NCI-H2196 treated with DMSO at 0.1 percent for 48 hours (cell line): ENCODE measurements around the gene NWD2.
"Not testable (repeated sequence)": the region's sequence is repeated elsewhere in the genome, so short reads cannot be mapped to it uniquely, and the experiment has no call there.

Source experiments
- DNase-seq: peaks from one replicate; lab custom pipeline; 2025; ENCODE audit not compliant: unreplicated experiment; lab: John Stamatoyannopoulos, UW

NWD2 gene

DNA sequence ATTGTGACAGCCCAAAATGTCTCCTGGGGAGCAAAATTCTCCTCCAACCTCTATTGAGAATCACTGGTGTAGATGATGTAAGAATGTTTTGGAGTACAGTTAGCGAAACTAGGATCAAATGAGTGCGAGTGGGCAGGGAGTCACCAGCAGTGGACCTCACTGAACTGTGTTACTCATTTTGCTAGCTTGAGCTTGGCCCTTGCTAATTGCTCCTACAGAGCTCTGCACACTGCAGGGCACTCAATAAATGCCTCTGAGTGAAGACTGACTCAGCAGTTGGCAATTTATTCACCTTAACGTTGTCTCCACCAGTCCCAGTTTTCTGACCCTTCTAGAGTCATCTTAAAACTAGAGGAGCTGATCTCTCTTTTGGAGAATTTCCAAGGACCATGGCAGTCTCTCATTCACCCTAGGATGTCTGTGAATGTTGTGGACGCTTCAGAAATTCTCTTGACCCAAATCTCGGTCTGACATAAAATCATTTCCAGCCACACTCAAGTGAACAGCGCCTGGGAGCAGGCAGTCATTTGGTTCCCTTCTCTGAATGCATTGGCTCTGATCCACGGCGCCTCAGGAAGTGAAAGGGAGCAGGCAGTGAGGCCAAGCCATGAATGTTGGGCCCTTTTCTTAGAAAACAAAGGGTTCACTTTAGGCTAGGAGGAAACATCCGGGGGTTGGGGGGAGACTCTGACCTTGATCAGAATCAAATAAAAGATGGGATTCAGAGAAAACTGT is 148.1 kb downstream of the NWD2 start:
- DNase-seq = no peak

DNA sequence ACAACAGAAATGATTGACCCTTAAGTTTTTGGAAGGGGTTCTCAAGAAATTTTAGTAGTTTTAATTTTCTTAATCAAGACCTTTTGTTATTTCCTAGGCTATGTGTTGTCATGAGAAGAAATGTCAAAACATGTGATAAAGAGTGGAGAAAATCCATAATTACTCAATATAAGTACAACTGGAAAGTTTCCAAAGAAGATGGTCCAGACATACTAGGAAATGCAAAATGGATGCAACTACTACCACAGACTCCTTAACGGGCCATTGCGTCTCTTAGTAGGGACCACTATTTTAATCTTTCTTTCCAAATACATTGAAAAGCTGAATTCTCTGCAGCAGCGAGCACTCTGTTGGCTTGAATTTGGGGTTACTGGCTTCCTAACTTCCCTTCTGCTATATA is 148.8 kb downstream of the NWD2 start:
- no peak for DNase-seq

GRCh38 chr4:37393889-37394288 is 149.3 kb downstream of the NWD2 start:
- DNase-seq = no peak

GRCh38 chr4:37397505-37397904 is 153.0 kb downstream of the NWD2 start:
- no peak for DNase-seq

- DNase-seq = no peak
Observed at GRCh38 chr4:37400241-37400881, 155.8 kb downstream of the NWD2 start.

DNA sequence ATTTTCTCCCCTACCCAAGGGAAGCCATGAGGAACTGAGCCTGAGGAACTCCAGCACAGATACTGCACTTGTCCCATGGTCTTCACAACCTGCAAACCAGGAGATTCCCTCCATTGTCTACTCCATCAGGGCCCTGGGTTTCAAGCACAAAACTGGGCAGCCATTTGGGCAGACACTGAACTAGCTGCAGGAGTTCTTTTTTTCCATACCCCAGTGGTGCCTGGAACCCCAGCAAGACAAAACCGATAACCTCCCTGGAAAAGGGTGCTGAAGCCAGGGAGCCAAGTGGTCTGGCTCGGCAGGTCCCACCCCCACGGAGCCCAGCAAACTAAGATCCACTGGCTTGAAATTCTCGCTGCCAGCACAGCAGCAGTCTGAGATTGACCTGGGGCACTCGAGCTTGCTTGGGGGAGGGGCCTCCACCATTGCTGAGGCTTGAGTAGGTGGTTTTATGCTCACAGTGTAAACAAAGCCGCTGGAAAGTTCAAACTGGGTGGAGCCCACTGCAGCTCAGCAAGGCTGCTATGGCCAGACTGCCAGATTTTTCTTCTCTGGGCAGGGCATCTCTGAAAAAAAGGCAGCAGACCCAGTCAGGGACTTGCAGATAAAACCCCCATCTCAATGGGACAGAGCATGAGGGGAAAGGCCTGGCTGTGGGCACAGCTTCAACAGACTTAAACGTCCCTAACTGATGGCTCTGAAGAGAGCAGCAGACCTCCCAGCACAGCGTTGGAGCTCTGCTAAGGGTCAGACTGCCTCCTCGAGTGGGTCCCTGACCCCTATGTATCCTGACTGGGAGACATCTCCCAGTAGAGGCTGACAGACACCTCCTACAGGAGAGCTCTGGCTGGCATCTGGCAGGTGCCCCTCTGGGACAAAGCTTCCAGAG is 163.6 kb downstream of the NWD2 start:
- not testable (repeated sequence) for DNase-seq

- DNase-seq = not testable (repeated sequence)
Observed at GRCh38 chr4:37413612-37414011, 169.1 kb downstream of the NWD2 start.

DNA sequence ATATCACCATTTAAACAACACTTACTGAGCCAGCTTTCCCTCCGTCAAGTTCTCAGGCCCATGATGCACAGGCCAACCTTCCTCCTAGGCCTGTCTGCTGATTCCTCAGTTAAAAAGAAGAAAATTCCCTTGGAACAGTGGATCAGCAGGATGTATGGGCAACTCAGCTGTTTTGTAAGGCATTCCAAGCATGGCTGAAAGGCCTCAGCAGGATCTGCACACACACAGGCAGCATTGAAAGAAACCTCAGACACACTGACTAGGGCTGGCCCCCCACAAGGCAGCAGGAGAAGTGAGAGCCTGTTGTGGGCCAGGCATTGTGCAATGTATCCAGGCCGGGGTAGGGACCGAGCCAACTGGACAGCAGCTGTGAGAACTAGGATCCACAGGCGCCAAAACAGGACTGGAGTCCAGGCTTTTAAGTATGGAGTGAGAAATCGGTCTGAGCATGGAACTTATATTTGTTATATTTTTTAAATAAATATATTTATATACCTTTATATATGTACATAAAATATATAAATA is 171.4 kb downstream of the NWD2 start:
- no peak for DNase-seq

- no peak for DNase-seq
Observed at GRCh38 chr4:37421614-37422013, 177.1 kb downstream of the NWD2 start.

- no peak for DNase-seq
Observed at GRCh38 chr4:37422102-37422501, 177.6 kb downstream of the NWD2 start.

DNA sequence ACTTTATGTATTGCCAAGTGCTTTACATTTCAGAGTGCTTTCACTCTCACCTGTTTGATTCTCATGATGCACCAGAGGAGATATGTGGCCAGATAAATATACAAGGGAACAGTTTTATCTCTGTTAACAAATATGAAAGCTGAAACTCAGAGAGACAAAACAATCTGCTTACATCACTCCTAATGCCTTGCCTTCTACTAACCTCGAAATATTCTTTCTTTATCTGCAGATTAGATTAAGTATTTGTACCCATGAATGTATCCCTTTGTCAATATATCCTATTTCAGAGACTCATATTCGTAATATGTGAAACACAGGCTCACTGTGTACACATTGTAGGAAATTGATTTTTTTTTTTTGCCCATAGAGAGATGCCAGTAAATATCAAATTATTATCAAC is 178.1 kb downstream of the NWD2 start:
- DNase-seq = no peak

GRCh38 chr4:37423310-37423709 is 178.8 kb downstream of the NWD2 start:
- DNase-seq = no peak

DNA sequence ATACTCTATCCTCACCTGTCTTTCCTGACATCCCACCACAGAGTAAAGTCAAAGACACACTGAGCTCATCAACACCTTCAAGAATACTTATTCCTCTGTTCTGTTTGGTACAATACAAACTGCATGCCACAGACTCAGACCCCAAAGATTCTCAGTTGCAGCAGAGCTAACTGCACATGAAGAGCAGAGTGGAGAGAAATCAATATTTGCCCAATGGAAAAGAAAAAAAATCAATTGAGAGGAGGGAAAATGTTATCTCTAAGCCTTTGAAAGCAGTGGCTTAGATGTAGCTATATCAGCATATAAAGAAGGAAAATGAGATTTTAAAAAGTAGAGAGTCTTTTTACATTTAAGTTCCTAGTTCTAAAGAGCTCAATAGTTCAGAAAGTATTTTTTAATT is 180.2 kb downstream of the NWD2 start:
- no peak for DNase-seq

GRCh38 chr4:37425857-37426256 is 181.3 kb downstream of the NWD2 start:
- no peak for DNase-seq

DNA sequence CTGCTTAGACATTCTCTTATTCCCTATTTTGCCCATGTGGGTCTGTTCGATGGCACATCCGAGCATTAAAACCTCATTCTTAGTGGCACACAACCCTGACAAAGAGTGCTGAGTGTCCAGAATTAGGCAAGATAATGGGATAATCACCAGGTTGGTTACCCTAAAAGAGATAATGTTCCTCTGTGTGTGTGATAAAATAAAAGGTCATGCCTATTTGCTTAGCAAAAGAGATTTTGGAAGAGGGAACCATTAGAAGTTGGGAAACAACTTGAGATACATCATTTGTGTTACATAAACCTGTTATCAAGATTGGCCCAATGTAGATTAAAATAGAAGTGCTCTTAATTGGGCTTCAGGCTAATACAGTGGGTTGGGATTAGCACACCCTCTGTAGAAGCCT is 182.7 kb downstream of the NWD2 start:
- no peak for DNase-seq

DNA sequence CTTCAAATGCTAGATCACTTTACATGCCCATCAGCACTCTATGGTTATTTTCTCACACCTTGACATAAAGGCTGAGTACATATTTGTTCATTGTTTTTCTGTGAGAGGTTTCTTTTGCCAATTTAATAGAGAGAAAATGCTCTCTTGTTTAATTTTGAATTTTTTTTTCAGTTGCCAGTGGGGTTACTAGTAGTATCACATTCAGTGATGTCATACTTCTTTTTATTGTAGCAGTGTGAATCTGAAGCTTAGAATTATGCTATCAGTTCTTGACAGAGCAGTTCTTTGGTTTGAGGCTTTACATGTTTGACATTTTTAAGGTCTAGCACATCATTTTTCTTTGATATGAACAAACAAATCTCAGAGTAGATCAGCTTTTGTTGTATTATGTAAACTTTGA is 185.4 kb downstream of the NWD2 start:
- DNase-seq = no peak

DNA sequence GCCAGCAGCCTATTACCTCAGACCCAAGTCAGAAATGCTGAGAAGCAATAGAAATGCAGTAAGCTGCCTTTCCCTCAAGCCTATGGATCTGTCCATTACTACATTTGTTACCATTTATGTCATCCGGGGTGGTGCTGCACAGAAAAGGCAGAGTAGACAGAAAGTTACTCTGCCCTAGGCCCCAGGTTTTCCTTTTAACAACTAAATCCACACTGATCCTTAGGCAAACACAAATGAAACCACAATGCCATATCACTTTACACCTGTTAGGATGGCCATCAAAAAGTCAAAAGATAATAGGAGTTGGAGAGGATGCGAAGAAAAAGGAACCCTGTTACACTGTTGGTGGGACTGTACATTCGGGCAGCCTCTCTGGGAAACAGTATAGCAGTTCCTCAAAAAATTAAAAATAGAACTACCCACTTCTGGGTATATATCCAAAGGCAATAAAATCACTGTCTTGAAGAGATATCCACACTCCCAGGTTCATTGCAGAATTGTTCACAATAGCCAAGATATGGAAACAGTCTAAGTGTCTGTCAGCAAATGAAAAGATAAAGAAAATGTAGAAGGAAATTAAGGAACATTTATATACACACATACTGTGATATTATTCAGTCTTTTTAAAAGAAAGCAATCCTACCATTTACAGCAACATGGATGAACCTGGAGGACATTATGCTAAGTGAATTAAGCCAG is 186.3 kb downstream of the NWD2 start:
- DNase-seq = no peak

GRCh38 chr4:37431417-37431743 is 186.8 kb downstream of the NWD2 start:
- no peak for DNase-seq

GRCh38 chr4:37434469-37434868 is 189.9 kb downstream of the NWD2 start:
- no peak for DNase-seq

DNA sequence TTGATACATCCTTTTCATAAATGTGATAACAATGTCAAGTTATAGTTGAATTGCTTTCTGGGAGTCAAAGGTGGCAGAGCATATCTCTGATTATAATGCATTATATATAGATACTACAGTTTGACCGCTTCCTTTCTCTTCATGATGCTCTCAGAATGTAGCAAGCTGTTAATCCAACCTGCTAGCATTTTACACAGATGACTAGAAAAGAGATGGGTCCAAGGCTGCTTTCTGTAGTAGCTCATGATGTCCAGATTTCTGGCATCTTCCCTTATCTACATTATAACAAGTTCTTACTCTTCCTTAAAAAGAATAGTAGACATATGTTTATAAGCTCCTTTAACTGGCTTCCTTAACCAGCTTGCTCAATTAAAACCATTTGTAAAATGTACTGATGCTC is 192.0 kb downstream of the NWD2 start:
- DNase-seq = no peak

DNA sequence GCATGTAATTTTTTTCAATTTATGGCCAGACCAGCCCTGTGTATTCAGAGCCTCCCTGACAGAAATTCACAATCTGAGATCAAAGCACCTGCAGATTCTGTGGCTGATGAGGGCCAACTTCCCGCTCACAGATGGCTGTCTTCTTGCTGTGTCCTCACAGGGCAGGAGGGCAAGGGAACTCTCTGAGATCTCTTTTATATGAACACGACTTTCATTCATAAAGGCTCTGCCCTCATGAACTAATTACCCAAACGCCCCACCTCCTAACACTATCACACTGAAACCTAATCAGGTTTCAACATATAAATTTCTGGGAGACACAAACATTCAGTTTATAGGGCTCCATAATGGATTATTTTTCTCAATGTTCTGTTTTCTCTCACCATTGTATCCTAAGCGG is 192.6 kb downstream of the NWD2 start:
- no peak for DNase-seq
